Right lobe of liver (tissue), 6 donors: ENCODE data around the gene CELF2. TPM values are rescaled to one million over a fixed set of nuclear protein-coding genes. Genes with fewer than 3 reads are reported as not detected.

ENCODE experiments used
- ATAC-seq, 4 donors: fragments of 200-7000 bp; cut with Tn5 transposase; one replicate each; pipeline ENCODE4 v1.9.1; 2020; ENCODE audit warnings: mild to moderate bottlenecking in 4 of 4, moderate library complexity in 4 of 4
- DNase-seq, 3 donors: peaks; one replicate each; pipeline ENCODE4 v3.0.0-alpha.2; 2020
- H3K27ac ChIP-seq, 3 donors: fragments of 200-600 bp; one replicate each; pipeline ENCODE4 v1.8.0; 2022
- H3K27me3 ChIP-seq, 2 donors: fragments of 200-600 bp; one replicate each; pipeline ENCODE4 v1.8.0; 2022
- H3K36me3 ChIP-seq, 4 donors: fragments of 200-600 bp; sonication (generic) in 1 of 4; one replicate each; pipeline versions ENCODE4 v1.5.1 to v1.8.0; 2017 to 2022; ENCODE audit warnings: control low read depth in 1 of 4
- H3K4me1 ChIP-seq, 4 donors: fragments of 200-600 bp; sonication (generic) in 1 of 4; one replicate each; pipeline versions ENCODE4 v1.5.1 to v1.8.0; 2017 to 2022; ENCODE audit warnings: control low read depth in 1 of 4
- H3K4me3 ChIP-seq, 3 donors: fragments of 200-600 bp; one replicate each; pipeline ENCODE4 v1.8.0; 2022
- H3K9me3 ChIP-seq, 4 donors: fragments of 200-600 bp; sonication (generic) in 1 of 4; one replicate each; pipeline versions ENCODE4 v1.5.1 to v1.8.0; 2017 to 2022; ENCODE audit warnings: control low read depth in 1 of 4
- POLR2A ChIP-seq: fragments of 450-650 bp; IDR thresholded peaks from one replicate; pipeline ENCODE4 v1.6.1; 2017; ENCODE audit warnings: antibody characterized with exemption, mild to moderate bottlenecking
- WGBS: methylation state at CpG from one replicate; pipeline ENCODE4 v1.1.6; 2018; ENCODE audit warnings: low coverage, low lambda C conversion rate; ENCODE audit not compliant: insufficient coverage; ENCODE audit errors: missing lambda C conversion rate; 5-methylcytosine and 5-hydroxymethylcytosine counted together
- intact Hi-C, 2 donors: fragments of 100-400 bp; cut with DNase I; formaldehyde crosslinking; loops; one replicate each; pipeline versions ENCODE4 v1.11.2 to v1.14.1; 2022
- total RNA-seq, 6 experiments: library from RNA; depleted of rRNA in 2 of 6; stranded (reverse); fragments of >200 nt in 2 of 6; fragmentation: NEBNext Ultra II Directional in 3 of 6; extraction: Animal tissue kit (Norgen Biotek cat#: 25700) in 3 of 6; gene quantifications; one replicate each; pipeline versions ENCODE4 v1.1.0 to v1.2.4, GENCODE V29; 2016 to 2023
- TF ChIP-seq, protein P1 (sequence below), 4 donors: fragments of 200-600 bp in 3 of 4; fragments of 450-650 bp in 1 of 4; IDR thresholded peaks; one replicate each; pipeline versions ENCODE4 v1.5.1 to v1.8.0; 2016 to 2022; ENCODE audit warnings: antibody characterized with exemption in 4 of 4, mild to moderate bottlenecking in 2 of 4
- donor health status: DM: no; HTN: yes; CAD: no.
- donor health status: DM: no; HTN: no; CAD: no.
- donor health status: DM: no; HTN: no; CAD: no.
- donor health status: DM: no; HTN: yes; CAD: no.
- donor health status: DM: no; HTN: yes; CAD: no.

Gene CELF2
- total RNA-seq, 6 experiments from 2014 or later = 2.4 to 6.2 (median 3.7) TPM

GRCh38 chr10:11159543-11160215, 142.0 kb downstream of the CELF2 start:
- no peak for ATAC-seq
- intact Hi-C loops = no loop called here

GRCh38 chr10:11161096-11161495, 143.4 kb downstream of the CELF2 start:
- ATAC-seq (no peak), DNase-seq (no peak)
- TF ChIP-seq, protein P1, sequence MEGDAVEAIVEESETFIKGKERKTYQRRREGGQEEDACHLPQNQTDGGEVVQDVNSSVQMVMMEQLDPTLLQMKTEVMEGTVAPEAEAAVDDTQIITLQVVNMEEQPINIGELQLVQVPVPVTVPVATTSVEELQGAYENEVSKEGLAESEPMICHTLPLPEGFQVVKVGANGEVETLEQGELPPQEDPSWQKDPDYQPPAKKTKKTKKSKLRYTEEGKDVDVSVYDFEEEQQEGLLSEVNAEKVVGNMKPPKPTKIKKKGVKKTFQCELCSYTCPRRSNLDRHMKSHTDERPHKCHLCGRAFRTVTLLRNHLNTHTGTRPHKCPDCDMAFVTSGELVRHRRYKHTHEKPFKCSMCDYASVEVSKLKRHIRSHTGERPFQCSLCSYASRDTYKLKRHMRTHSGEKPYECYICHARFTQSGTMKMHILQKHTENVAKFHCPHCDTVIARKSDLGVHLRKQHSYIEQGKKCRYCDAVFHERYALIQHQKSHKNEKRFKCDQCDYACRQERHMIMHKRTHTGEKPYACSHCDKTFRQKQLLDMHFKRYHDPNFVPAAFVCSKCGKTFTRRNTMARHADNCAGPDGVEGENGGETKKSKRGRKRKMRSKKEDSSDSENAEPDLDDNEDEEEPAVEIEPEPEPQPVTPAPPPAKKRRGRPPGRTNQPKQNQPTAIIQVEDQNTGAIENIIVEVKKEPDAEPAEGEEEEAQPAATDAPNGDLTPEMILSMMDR (IDR thresholded peaks at IDR 0.05) = no peak
- TF ChIP-seq POLR2A = no peak
- no peak overlapping the region for H3K4me3 ChIP-seq
- intact Hi-C loops = no loop called here
- peaks cover 0 to 5% (median 0%) of the 10 kb centered on the region in 4 donors for H3K4me1 ChIP-seq
- H3K27ac ChIP-seq = no peak overlapping the region
- no peaks in the 10 kb centered on the region for H3K9me3 ChIP-seq
- H3K36me3 ChIP-seq = no peaks in the 10 kb centered on the region
- WGBS = 42% methylated on average over 5 of the region's 8 CpGs
- no peaks in the 10 kb centered on the region for H3K27me3 ChIP-seq

More at GRCh38 chr10:11159543-11160215, 142.0 kb downstream of the CELF2 start:
- TF ChIP-seq, protein P1 (IDR thresholded peaks at IDR 0.05) = no peak
- TF ChIP-seq POLR2A = no peak
- Histone ChIP-seq H3K27ac (no peak overlapping the region), H3K9me3 (no peaks in the 10 kb centered on the region), H3K27me3 (no peaks in the 10 kb centered on the region), H3K36me3 (no peaks in the 10 kb centered on the region), H3K4me1 (no peaks in the 10 kb centered on the region), H3K4me3 (no peak overlapping the region)
- 73% methylated on average over 6 of the region's 8 CpGs for WGBS
- DNase-seq = no peak

DNA sequence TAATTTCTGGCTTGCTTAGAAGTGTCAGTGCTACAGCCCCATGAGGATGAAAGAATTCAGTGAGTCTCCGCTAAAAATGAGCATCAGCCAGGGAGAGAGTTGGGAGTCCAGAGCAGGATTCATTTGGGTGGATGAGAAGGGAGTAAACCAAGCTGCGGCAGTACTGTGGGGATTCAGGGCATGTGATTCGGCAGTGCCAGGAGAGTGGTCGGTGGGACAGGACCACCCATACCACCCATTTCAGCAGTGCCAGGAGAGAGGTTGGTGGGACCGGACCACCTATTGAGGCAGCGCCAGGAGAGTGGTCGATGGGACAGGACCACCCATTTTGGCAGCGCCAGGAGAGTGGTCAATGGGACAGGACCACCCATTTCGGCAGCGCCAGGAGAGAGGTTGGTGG, 144.2 kb downstream of the CELF2 start:
- TF ChIP-seq POLR2A = no peak
- TF ChIP-seq, protein P1 (IDR thresholded peaks at IDR 0.05) = no peak
- Histone ChIP-seq H3K4me1 (peaks cover 0 to 5% (median 0%) of the 10 kb centered on the region in 4 donors), H3K36me3 (no peaks in the 10 kb centered on the region), H3K27ac (no peak overlapping the region), H3K4me3 (no peak overlapping the region), H3K9me3 (no peaks in the 10 kb centered on the region), H3K27me3 (no peaks in the 10 kb centered on the region)
- DNase-seq (no peak), ATAC-seq (no peak)
- intact Hi-C loops = no loop called here
- 88% methylated on average over 8 of the region's 10 CpGs for WGBS

DNA sequence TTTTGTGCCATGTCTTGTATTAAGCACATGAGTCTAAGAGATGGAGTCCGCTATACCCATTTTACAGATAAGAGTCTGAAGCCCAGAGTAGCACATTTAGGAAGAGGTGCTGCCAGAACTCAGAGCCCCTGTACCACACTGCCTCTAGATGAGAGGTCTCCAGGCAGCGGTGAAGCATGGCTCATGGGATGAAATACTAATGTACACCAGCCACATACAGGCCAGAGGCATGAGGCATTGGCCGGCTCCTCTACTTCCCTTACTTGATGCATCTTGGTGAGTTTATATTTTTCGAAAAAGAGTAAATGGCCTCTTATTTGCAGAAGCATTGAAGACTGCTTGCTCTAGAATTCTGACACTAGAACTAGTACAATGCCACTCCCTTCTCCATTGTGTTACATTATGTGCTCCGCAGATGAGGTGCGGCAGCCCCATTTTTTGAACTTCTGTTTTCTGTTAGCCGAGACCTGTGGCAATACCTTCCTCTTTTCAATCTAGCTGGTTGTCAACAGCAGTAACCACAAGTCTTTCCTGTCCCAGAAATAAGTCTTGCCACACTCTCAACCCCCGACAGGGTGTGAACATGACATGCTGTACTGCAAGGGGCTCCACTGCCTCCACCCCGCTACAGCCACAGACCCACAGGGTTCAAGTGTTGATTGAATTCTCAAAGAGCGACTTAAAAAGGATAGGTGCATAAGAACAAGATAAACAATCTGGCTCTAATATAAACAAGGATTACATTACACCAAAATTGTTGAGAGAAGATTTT, 145.3 kb downstream of the CELF2 start:
- 50% methylated on average over 8 of the region's 10 CpGs for WGBS

More for the DNA sequence above, 145.3 kb downstream of the CELF2 start:
- peak overlapping the region; percentile 26 to 82 (median 55) for H3K27ac ChIP-seq
- DNase-seq (peak in 2 of 3 donors; percentile 39 to 65), ATAC-seq (peak; percentile 55 to 69 (median 64))
- H3K9me3 ChIP-seq = no peaks in the 10 kb centered on the region
- intact Hi-C loops = no loop called here
- no peaks in the 10 kb centered on the region for H3K36me3 ChIP-seq
- no peaks in the 10 kb centered on the region for H3K27me3 ChIP-seq
- TF ChIP-seq, protein P1 (IDR thresholded peaks at IDR 0.05) = no peak
- TF ChIP-seq POLR2A = peak; percentile 26
- peaks cover 0 to 5% (median 0%) of the 10 kb centered on the region in 4 donors for H3K4me1 ChIP-seq
- H3K4me3 ChIP-seq = no peak overlapping the region
